Brain microvascular endothelial cell (primary cell): ENCODE data around the gene LHX8.
"Not testable (repeated sequence)": the region's sequence is repeated elsewhere in the genome, so short reads cannot be mapped to it uniquely, and the experiment has no call there.

Experiments used
- DNase-seq: peaks from one replicate; pipeline ENCODE4 v3.0.0-alpha.2; 2020
- H3K27ac ChIP-seq: fragments of 250-450 bp; sonication (Bioruptor Pico); 2 replicates; pipeline ENCODE4 v1.5.1; 2020; ENCODE audit warnings: mild to moderate bottlenecking, moderate library complexity
- H3K27me3 ChIP-seq: fragments of 250-450 bp; sonication (Bioruptor Pico); replicated peaks from 2 replicates; pipeline ENCODE4 v1.5.1; 2020; ENCODE audit warnings: mild to moderate bottlenecking
- H3K36me3 ChIP-seq: fragments of 250-450 bp; sonication (Bioruptor Pico); replicated peaks from 2 replicates; pipeline ENCODE4 v1.5.1; 2020; ENCODE audit warnings: mild to moderate bottlenecking
- H3K4me3 ChIP-seq: 2 replicates; pipeline ENCODE4 v1.5.1; 2011; ENCODE audit warnings: low read depth, mild to moderate bottlenecking, control low read depth, low read length, moderate library complexity
- in situ Hi-C: cut with HindIII; loops from 2 replicates; pipeline ENCODE4 v1.10.0; 2017; ENCODE audit warnings: low sequenced_read_pairs, low pct_ligation_motif_present
- TF ChIP-seq, protein P1 (sequence below): IDR thresholded peaks from 2 replicates; pipeline ENCODE4 v1.5.1; 2011; ENCODE audit warnings: low read depth, mild to moderate bottlenecking, moderate library complexity, low read length, control low read depth, inconsistent platforms; ENCODE audit errors: missing control alignments

LHX8 gene

DNA sequence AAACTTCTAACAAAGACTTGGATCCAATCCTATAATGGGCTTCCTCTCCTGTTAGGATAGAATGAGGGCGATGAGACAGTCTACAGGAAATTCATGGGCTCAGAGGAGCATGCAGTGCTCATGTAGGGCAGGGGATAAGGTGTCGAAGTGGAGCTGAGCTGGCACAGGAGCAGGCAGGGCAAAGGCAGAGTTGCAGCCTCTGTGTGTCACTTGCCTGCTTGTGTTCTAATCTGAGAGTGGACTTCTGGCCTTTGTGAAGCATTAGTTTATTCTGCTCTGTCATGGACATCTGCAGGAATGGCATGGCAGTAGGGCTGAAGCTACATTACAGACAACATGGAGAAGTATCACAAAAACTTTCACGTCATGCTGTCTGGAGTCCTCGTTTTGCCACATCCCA is 32.6 kb downstream of the LHX8 start:
- Histone ChIP-seq H3K27me3 (no peaks in the 10 kb centered on the region), H3K4me3 (no peak overlapping the region), H3K36me3 (no peaks in the 10 kb centered on the region), H3K27ac (no peak overlapping the region)
- in situ Hi-C loops: no loop called here
- TF ChIP-seq, protein P1, sequence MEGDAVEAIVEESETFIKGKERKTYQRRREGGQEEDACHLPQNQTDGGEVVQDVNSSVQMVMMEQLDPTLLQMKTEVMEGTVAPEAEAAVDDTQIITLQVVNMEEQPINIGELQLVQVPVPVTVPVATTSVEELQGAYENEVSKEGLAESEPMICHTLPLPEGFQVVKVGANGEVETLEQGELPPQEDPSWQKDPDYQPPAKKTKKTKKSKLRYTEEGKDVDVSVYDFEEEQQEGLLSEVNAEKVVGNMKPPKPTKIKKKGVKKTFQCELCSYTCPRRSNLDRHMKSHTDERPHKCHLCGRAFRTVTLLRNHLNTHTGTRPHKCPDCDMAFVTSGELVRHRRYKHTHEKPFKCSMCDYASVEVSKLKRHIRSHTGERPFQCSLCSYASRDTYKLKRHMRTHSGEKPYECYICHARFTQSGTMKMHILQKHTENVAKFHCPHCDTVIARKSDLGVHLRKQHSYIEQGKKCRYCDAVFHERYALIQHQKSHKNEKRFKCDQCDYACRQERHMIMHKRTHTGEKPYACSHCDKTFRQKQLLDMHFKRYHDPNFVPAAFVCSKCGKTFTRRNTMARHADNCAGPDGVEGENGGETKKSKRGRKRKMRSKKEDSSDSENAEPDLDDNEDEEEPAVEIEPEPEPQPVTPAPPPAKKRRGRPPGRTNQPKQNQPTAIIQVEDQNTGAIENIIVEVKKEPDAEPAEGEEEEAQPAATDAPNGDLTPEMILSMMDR: no peak
- DNase-seq: no peak

DNA sequence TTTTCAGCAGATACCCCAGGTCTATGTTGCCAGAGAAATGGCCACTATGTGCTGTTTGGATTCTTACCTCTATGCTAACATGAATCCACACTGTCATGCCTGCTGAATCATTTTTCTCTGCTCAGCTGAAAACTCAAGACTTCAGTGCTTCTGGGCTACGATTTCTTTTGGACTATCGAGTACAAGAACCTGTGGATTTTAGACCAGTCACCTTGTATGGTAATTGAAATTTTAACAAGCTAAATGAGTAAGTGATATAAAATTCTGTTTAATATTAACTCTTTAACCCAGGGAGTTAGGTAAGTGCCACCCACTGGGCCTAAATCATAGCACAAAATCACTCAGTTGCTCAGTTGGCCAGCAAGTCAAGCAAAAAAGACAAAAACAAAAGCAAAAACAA is 35.8 kb downstream of the LHX8 start:
- Histone ChIP-seq H3K27ac (no peak overlapping the region), H3K27me3 (no peaks in the 10 kb centered on the region), H3K4me3 (no peak overlapping the region), H3K36me3 (no peaks in the 10 kb centered on the region)
- DNase-seq: no peak
- in situ Hi-C loops: no loop called here
- TF ChIP-seq, protein P1: no peak

DNA sequence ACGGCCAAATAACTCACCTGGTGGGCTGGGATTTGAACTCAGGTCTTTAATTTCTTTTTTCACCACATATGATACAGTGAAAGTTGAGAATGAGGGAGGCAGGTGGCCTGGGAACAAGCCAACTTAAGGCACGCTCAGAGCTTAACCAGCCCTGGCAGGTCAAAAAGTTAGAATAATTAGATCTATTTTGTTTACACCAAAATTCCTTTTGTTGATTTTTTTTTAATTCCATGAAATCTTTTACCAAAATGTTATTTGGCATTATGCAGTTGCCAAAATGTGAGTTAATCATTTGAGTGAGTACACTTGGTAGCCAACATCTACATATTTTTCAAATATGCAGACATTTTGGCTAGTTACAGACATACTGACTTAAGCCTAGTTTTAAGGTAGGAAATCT is 36.8 kb downstream of the LHX8 start:
- Histone ChIP-seq H3K36me3 (no peaks in the 10 kb centered on the region), H3K4me3 (no peak overlapping the region), H3K27ac (no peak overlapping the region), H3K27me3 (no peaks in the 10 kb centered on the region)
- no peak for DNase-seq
- TF ChIP-seq, protein P1: no peak
- in situ Hi-C loops: no loop called here

- no peak overlapping the region for H3K27ac ChIP-seq
- no peaks in the 10 kb centered on the region for H3K27me3 ChIP-seq
- H3K36me3 ChIP-seq: no peaks in the 10 kb centered on the region
- no peak for DNase-seq
- in situ Hi-C loops: no loop called here
- TF ChIP-seq, protein P1: no peak
- no peak overlapping the region for H3K4me3 ChIP-seq
These were observed 37.7 kb downstream of the LHX8 start for GRCh38 chr1:75171876-75172275.

DNA sequence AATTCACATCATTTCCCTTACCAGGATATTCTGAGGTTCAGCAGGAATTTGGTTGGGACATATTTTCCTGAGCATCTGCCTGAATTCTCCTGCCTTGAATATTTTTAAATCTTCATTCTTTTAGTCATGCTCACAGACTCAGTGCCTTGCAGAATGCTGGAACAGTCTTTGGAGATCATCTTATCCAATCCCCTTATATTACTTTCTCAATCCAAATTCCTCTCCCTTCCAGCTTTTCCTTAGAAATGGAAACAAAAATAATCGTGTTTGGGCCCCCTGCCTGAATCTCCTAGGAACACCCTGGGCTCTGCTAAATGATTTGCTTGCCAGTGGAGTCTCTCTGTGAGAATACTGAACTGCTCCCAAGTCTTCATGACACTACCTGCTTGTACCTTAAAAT is 38.4 kb downstream of the LHX8 start:
- H3K27ac ChIP-seq: no peak overlapping the region
- in situ Hi-C loops: no loop called here
- H3K36me3 ChIP-seq: no peaks in the 10 kb centered on the region
- TF ChIP-seq, protein P1: no peak
- no peak overlapping the region for H3K4me3 ChIP-seq
- no peak for DNase-seq
- H3K27me3 ChIP-seq: no peaks in the 10 kb centered on the region

GRCh38 chr1:75174031-75174760 is 40.0 kb downstream of the LHX8 start:
- TF ChIP-seq, protein P1: no peak
- in situ Hi-C loops: no loop called here
- no peak for DNase-seq
- Histone ChIP-seq H3K27ac (no peak overlapping the region), H3K36me3 (no peaks in the 10 kb centered on the region), H3K27me3 (no peaks in the 10 kb centered on the region), H3K4me3 (no peak overlapping the region)

DNA sequence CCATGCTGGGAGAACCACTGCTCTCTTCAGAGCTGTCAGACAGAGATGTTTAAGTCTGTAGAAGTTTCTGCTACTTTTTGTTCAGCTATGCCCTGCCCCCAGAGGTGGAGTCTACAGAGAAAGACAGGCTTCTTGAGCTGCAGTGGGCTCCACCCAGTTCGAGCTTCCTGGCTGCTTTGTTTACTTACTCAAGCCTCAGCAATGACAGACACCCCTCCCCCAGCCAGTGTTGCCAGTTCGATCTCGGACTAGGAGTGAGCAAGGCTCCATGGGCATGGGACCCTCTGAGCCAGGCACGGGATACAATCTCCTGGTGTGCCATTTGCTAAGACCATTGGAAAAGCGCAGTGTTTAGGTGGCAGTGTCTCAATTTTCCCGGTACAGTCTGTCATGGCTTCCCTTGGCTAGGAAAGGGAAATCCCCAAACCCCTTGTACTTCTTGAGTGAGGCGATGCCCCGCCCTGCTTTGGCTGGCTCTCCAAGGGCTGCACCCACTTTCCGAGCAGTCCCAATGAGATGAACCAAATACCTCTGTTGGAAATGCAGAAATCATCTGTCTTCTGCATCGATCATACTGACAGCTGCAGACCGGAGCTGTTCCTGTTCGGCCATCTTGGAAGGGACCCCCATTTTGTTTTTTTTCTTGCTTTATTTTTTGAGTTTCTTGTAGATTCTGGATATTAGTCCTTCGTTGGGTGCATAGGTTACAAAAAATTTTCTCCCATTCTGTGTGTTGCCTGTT is 47.2 kb downstream of the LHX8 start:
- in situ Hi-C loops, H3K27ac ChIP-seq, H3K4me3 ChIP-seq, DNase-seq, H3K27me3 ChIP-seq, H3K36me3 ChIP-seq: not testable (repeated sequence)
